Neural cell (in vitro differentiated cells): Measurements from ENCODE around the gene OR8A1.
A peak's percentile ranks its signal among the peaks of the same experiment; 100 is the strongest.

Source experiments
- EZH2 ChIP-seq: fragments of 200-600, 300-800 bp; shearing (Covaris generic), sonication (generic); IDR thresholded peaks from 2 replicates; pipeline ENCODE4 v1.6.1; 2014; ENCODE audit warnings: antibody characterized with exemption, low read length, borderline replicate concordance, mild to moderate bottlenecking; ENCODE audit not compliant: insufficient read depth, poor library complexity, severe bottlenecking
- MXI1 ChIP-seq: fragments of 450-650 bp; conservative IDR thresholded peaks from 2 replicates; pipeline ENCODE4 v1.6.1; 2014; ENCODE audit warnings: antibody characterized with exemption, mild to moderate bottlenecking; ENCODE audit not compliant: poor library complexity, severe bottlenecking
- POLR2AphosphoS5 ChIP-seq: IDR thresholded peaks from 2 replicates; pipeline ENCODE4 v1.6.1; 2012
- TF ChIP-seq, protein P1 (sequence below): fragments of 450-650 bp; IDR thresholded peaks from 2 replicates; pipeline ENCODE4 v1.5.1; 2014; ENCODE audit warnings: antibody characterized with exemption, mild to moderate bottlenecking, moderate library complexity; ENCODE audit not compliant: poor library complexity, severe bottlenecking
- TF ChIP-seq, protein P2 (sequence below): IDR thresholded peaks from 2 replicates; pipeline ENCODE4 v1.6.1; 2012; ENCODE audit warnings: borderline replicate concordance

DNA sequence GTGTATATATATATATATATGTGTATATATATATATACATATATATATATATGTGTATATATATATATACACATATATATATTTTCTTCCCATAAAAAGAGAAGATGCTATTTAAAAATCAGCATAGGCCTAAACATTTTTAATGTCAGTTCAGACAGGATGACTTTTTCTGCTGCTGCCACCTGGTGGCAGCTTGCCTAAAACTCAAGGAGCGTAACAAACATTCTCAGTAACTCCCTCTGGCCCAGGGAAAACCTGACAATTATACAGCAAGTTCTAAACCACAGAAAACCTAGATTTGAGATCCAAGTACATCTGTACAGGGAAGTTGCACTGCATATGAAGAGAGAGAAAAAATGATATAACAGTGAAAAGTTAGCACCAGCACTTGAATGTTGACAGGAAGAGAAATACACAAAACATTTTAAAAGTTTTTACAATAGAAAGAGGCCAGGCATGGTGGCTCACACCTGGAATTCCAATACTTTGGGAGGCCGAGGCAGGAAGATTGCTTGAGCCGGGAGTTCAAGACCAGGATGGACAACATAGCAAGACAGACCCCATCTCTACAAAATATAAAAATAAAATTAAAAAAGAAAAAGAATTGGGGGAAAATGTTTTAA, 16.6 kb downstream of the OR8A1 start:
- TF ChIP-seq, protein P1, sequence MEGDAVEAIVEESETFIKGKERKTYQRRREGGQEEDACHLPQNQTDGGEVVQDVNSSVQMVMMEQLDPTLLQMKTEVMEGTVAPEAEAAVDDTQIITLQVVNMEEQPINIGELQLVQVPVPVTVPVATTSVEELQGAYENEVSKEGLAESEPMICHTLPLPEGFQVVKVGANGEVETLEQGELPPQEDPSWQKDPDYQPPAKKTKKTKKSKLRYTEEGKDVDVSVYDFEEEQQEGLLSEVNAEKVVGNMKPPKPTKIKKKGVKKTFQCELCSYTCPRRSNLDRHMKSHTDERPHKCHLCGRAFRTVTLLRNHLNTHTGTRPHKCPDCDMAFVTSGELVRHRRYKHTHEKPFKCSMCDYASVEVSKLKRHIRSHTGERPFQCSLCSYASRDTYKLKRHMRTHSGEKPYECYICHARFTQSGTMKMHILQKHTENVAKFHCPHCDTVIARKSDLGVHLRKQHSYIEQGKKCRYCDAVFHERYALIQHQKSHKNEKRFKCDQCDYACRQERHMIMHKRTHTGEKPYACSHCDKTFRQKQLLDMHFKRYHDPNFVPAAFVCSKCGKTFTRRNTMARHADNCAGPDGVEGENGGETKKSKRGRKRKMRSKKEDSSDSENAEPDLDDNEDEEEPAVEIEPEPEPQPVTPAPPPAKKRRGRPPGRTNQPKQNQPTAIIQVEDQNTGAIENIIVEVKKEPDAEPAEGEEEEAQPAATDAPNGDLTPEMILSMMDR = peak; percentile 70
- TF ChIP-seq MXI1 (no peak), EZH2 (no peak), POLR2AphosphoS5 (no peak)
- TF ChIP-seq, protein P2, sequence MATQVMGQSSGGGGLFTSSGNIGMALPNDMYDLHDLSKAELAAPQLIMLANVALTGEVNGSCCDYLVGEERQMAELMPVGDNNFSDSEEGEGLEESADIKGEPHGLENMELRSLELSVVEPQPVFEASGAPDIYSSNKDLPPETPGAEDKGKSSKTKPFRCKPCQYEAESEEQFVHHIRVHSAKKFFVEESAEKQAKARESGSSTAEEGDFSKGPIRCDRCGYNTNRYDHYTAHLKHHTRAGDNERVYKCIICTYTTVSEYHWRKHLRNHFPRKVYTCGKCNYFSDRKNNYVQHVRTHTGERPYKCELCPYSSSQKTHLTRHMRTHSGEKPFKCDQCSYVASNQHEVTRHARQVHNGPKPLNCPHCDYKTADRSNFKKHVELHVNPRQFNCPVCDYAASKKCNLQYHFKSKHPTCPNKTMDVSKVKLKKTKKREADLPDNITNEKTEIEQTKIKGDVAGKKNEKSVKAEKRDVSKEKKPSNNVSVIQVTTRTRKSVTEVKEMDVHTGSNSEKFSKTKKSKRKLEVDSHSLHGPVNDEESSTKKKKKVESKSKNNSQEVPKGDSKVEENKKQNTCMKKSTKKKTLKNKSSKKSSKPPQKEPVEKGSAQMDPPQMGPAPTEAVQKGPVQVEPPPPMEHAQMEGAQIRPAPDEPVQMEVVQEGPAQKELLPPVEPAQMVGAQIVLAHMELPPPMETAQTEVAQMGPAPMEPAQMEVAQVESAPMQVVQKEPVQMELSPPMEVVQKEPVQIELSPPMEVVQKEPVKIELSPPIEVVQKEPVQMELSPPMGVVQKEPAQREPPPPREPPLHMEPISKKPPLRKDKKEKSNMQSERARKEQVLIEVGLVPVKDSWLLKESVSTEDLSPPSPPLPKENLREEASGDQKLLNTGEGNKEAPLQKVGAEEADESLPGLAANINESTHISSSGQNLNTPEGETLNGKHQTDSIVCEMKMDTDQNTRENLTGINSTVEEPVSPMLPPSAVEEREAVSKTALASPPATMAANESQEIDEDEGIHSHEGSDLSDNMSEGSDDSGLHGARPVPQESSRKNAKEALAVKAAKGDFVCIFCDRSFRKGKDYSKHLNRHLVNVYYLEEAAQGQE = no peak
